Measurements from ENCODE around the gene CDC37L1. TPM values are rescaled to one million over a fixed set of nuclear protein-coding genes. Genes with fewer than 3 reads are reported as not detected.

The CDC37L1 gene
- total and polyA plus RNA-seq, 9 of the 15 experiments (the other 6 are each of a cell fraction or from before 2014, with no cell fraction given) = 1.5 to 7.9 (median 6.0) TPM

DNA sequence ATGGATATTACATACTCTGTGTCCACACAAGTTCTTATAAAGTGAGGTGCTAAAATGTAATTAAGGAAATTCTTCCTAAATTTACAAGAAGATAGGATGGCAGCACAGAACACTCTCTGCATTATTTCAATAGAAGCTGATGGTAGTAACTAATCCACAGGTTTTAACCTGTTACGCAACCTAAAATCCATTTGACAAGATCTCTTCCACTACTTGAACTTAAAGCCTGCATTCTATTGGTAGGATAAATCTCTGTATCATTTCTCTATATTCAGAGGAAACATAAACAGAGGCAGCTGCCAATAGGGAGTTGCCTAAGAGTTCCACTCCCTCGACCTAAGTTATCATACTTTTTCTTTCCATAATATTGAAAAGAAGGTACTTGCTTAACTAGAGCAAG, 21.6 kb downstream of the CDC37L1 start:
- BruUV-seq (replicated peaks) = no TSS peak
- no peak for TF ChIP-seq TCF7L2 (IDR thresholded peaks at IDR 0.05; ENCODE audit: low read depth, low read length)
- no peak for TF ChIP-seq ZNF121 (CRISPR knock-in tag; conservative IDR thresholded peaks at IDR 0.05)
- TF ChIP-seq ZNF347 (CRISPR knock-in tag; IDR thresholded peaks at IDR 0.05; ENCODE audit: low read depth) = no peak
- TF ChIP-seq CEBPG (CRISPR knock-in tag; IDR thresholded peaks at IDR 0.05) = no peak
- TF ChIP-seq CEBPG (tag; conservative IDR thresholded peaks at IDR 0.05 in 1 of 2, IDR thresholded peaks at IDR 0.05 in 1 of 2) = peak; percentile 61 to 77
- TF ChIP-seq CEBPB (tag; IDR thresholded peaks at IDR 0.05) = peak; percentile 88
- TF ChIP-seq PRMT5 (CRISPR knock-in tag; IDR thresholded peaks at IDR 0.05) = no peak
- Histone ChIP-seq H3K79me2 (ENCODE audit: control insufficient read depth, insufficient read depth, low read length) (no peaks in the 10 kb centered on the region), H3K4me1 (replicated peaks in 1 of 2; ENCODE audit: control insufficient read depth in 2 of 2, insufficient read depth in 2 of 2, low read length in 2 of 2) (peaks cover 4% of the 10 kb centered on the region in 2 experiments; a peak in 1 of 5 replicates), H3K27me3 (ENCODE audit: control insufficient read depth in 2 of 2, insufficient read depth in 2 of 2, low read length in 2 of 2) (no peaks in the 10 kb centered on the region), H2AFZ (ENCODE audit: low read depth, low read length) (no peak overlapping the region), H3K4me2 (ENCODE audit: insufficient read depth, low read length) (no peak overlapping the region), H3K9me3 (replicated peaks; ENCODE audit: control insufficient read depth, insufficient read depth, low read depth, low read length) (no peaks in the 10 kb centered on the region), H3K9ac (ENCODE audit: insufficient read depth in 1 of 2, low read depth in 2 of 2, low read length in 2 of 2) (no peak overlapping the region), H4K20me1 (replicated peaks; ENCODE audit: control insufficient read depth, insufficient read depth, low read length) (no peaks in the 10 kb centered on the region), H3K9me1 (ENCODE audit: control insufficient read depth, insufficient read depth, low read length) (no peaks in the 10 kb centered on the region), H3K27ac (ENCODE audit: extremely low read depth, low read depth, low read length) (no peak overlapping the region), H3K4me3 (no peak overlapping the region), H3K36me3 (ENCODE audit: control insufficient read depth, insufficient read depth, low read length) (peaks cover 71% of the 10 kb centered on the region)
- FAIRE-seq (no peak), DNase-seq (ENCODE audit: extremely low read depth in 1 of 4, low spot score in 3 of 4) (no peak), ATAC-seq (no peak)
- in situ Hi-C loops (cut with MboI) = no loop called here
- intact Hi-C loops (cut with micrococcal nuclease) = no loop called here
- ChIA-PET CTCF (ENCODE audit: low intra/inter-chr PET ratio) (no interaction called here), POLR2A (no interaction called here)
- WGBS (ENCODE audit: insufficient coverage, low coverage, missing lambda C conversion rate) = 50% methylated on average over 2 of the region's 2 CpGs

- BruUV-seq (replicated peaks) = no TSS peak
- Histone ChIP-seq H3K4me1 (replicated peaks in 1 of 2; ENCODE audit: control insufficient read depth in 2 of 2, insufficient read depth in 2 of 2, low read length in 2 of 2) (peaks cover 4% of the 10 kb centered on the region in 2 experiments; a peak in 1 of 5 replicates), H3K79me2 (ENCODE audit: control insufficient read depth, insufficient read depth, low read length) (no peaks in the 10 kb centered on the region), H3K9ac (ENCODE audit: insufficient read depth in 1 of 2, low read depth in 2 of 2, low read length in 2 of 2) (no peak overlapping the region), H3K9me1 (ENCODE audit: control insufficient read depth, insufficient read depth, low read length) (no peaks in the 10 kb centered on the region), H3K27me3 (ENCODE audit: control insufficient read depth in 2 of 2, insufficient read depth in 2 of 2, low read length in 2 of 2) (no peaks in the 10 kb centered on the region), H2AFZ (ENCODE audit: low read depth, low read length) (no peak overlapping the region), H3K4me2 (ENCODE audit: insufficient read depth, low read length) (no peak overlapping the region), H3K9me3 (replicated peaks; ENCODE audit: control insufficient read depth, insufficient read depth, low read depth, low read length) (no peaks in the 10 kb centered on the region), H3K4me3 (no peak overlapping the region), H3K27ac (ENCODE audit: extremely low read depth, low read depth, low read length) (no peak overlapping the region), H4K20me1 (replicated peaks; ENCODE audit: control insufficient read depth, insufficient read depth, low read length) (no peaks in the 10 kb centered on the region), H3K36me3 (ENCODE audit: control insufficient read depth, insufficient read depth, low read length) (peaks cover 73% of the 10 kb centered on the region)
- FAIRE-seq (no peak), ATAC-seq (no peak), DNase-seq (ENCODE audit: extremely low read depth in 1 of 4, low spot score in 3 of 4) (no peak)
- ChIA-PET POLR2A (no interaction called here), CTCF (ENCODE audit: low intra/inter-chr PET ratio) (no interaction called here)
- intact Hi-C loops (cut with micrococcal nuclease) (no loop called here), in situ Hi-C loops (cut with MboI) (no loop called here)
- TF ChIP-seq CBX5 (IDR thresholded peaks at IDR 0.05; ENCODE audit: borderline replicate concordance, low read depth) (no peak), MEIS2 (IDR thresholded peaks at IDR 0.05; ENCODE audit: partially characterized antibody) (no peak), STAT5A (IDR thresholded peaks at IDR 0.05; ENCODE audit: borderline replicate concordance, low read length) (no peak), RBBP5 (IDR thresholded peaks at IDR 0.05; ENCODE audit: borderline replicate concordance, insufficient read depth, low read length, poor library complexity, severe bottlenecking) (no peak), LARP7 (IDR thresholded peaks at IDR 0.05) (no peak), ZBTB43 (CRISPR knock-in tag; IDR thresholded peaks at IDR 0.05) (no peak), MYNN (IDR thresholded peaks at IDR 0.05) (no peak), MYNN (CRISPR knock-in tag; IDR thresholded peaks at IDR 0.05) (no peak), FOXJ2 (tag; IDR thresholded peaks at IDR 0.05) (no peak), ZBTB7A (IDR thresholded peaks at IDR 0.05; ENCODE audit: borderline replicate concordance, control insufficient read depth, low read depth, low read length) (no peak), ZEB2 (IDR thresholded peaks at IDR 0.05) (no peak), ZNF384 (IDR thresholded peaks at IDR 0.05; ENCODE audit: low read depth, low read length) (no peak), ZKSCAN1 (IDR thresholded peaks at IDR 0.05; ENCODE audit: low read depth, low read length) (no peak)
- WGBS (ENCODE audit: insufficient coverage, low coverage, missing lambda C conversion rate) = 60% methylated on average over 1 of the region's 1 CpG
These were observed 22.2 kb downstream of the CDC37L1 start for GRCh38 chr9:4701526-4701925.
